MV-4-11 (cell line): ENCODE results near the gene SRCAP.

Experiments
- DNase-seq: peaks from one replicate; lab custom pipeline; 2025; lab: John Stamatoyannopoulos, UW

Gene SRCAP

DNA sequence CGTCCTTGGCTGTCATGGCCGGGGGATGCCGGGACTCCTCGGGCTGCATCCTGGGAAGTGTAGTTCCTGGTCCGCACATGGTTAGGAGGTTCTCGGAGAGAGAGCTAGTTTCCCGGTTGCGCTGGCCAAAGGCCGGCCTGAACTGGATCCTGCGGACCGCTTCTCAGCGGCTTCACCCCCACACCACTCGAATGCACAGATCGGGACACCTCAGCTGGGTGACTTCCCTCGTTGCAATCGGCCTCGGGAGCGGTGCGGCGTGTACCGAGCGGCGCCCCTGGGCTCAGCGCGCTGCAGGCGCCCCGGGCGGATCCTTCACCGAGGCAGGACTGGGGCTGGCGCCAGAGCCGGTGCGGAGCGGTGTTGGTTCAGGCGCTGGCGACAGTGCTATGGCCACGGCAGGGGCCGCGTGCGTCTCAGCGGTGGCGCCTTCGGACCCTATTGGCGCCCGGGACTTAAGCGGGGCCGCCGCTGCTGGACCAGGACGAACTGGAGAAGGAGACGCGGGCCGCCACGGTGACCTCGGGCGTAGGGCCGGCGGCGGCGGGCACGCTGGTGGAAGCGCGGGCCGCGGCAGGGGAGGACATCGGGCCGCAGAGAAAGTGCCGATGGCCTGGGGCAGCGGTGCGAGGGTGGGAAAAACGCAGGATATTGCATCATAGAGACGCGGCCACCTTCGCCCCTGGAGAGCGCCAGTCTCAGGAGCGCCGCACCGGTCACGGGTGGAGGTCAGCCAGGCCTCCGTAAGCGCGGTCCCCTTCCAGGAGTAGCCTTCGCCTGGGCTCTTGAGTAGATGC is 76.6 kb downstream of the SRCAP start:
- peak; percentile 77 for DNase-seq

DNA sequence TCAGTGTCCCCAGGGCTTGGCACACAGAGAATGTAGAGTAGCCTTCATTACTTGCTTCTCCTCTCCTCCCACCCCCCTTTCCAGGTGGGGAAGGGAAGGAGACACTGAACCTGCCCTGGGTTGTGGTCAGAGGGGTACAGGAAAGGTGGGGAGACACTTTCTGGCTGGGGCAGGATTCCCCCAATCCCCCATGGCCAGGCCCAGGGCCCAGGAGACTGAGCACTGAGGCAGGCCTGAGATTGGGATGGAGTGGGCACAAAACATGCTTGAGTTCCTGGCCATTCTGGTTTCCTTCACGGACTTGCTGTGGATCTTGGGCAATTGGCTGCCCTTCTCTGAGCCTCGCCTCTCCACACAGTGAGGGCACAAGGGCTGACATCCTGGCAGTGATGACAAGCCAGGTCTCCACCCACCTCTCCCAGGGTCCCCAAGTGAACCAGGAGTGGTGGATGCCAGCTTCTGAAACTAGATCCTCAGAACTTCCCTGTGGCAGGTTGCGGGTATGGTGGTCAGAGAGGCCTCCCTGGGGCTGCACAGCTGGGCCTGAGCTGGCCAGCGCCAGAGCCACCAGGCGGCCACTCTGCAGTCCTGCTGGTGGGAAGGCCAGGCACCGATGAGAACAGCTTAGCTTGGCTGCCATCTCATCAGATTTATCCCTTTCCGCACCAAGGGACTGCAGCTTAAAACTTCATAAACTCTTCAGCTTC is 78.8 kb downstream of the SRCAP start:
- DNase-seq = peak; percentile 40

DNA sequence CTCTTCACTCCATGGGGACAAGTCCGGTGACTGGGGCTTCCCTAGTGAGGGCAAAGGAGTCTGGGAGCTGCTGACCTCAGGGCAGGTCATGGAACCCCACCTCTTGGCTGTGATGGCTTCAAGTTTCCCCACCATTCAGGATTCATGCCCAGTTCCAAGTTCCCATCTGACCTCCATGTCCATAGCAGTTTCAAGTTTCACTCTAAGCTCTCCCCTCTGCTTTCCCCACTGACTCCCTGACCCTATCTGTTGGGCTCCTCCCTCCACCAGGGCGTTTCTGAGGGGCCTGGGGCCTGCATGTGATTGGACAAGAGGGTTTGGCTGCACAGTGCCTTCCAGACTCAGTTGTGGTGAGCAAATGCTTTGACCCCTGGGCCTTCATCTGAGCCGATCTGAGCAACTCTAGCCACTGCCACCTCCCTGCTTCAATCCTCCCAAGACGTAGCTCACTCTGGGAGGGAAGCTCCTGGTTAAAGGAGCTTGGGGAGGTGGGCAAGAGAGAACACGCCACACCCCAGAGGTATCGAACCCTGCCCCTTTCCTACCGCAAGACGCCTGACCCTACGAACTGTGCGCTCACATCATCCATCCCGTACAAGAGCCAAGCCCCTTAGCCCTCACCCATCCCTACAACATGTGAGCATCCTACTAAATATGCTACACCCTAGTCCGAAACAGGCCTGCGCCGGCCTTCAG is 79.7 kb downstream of the SRCAP start:
- DNase-seq = no peak

DNA sequence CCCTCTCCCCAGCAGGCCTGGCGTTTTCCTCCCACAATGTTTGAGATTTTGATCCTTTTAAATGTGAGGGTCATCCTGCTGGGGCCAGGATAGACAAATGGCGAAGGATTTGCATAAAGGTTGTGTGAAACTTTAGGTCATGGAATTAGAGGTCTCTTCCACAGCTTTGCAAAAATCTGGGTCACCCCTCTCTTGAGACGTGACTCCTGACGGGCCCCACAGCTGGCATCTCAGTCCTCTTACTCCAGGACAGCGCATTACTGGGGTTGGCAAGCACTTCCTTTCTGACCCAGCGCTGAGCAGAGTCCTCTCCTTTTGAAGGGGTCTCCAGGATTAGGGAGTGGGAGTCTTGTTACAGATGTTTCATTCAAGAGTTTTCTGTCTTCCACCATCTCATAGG is 80.6 kb downstream of the SRCAP start:
- no peak for DNase-seq

DNA sequence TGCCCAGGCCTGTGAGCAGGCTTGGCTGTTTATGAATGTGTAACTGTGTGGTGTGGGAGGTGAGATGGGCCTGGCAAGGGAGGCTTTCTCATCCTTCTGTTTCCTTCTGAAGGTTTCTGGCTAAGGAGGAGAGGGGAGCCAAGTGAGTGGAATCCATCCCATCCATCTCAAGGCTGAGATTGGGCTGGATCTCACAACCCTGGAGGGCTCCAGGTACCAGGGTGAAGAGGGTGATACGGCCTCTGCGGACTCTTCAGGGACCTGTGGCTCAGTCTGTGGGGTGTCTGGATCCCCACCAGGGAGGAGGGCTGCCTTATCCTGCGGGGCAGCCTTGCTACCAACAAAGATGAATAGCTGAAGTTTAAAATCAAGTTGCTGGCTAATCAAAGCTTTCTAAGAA is 81.0 kb downstream of the SRCAP start:
- no peak for DNase-seq

DNA sequence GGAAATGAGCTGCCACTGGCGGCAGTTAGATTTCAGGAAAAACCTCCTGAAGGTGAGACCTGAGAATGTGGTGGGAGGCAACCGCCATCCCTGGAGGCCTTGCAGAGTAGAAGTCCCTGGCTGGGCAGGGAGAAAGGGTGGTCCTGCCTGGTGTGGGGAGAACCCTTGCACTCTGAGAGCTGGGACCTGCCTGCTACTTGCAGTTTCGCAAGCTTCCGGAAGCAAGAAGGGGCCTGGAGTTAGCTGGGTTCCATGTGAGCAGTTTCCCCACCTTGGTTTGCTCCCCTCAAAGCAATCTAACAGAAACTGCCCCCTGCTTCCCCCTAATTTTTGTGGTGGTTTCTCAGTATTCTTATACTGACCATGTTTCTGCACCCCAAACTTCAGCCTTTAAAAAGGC is 81.6 kb downstream of the SRCAP start:
- DNase-seq = peak; percentile 60

DNA sequence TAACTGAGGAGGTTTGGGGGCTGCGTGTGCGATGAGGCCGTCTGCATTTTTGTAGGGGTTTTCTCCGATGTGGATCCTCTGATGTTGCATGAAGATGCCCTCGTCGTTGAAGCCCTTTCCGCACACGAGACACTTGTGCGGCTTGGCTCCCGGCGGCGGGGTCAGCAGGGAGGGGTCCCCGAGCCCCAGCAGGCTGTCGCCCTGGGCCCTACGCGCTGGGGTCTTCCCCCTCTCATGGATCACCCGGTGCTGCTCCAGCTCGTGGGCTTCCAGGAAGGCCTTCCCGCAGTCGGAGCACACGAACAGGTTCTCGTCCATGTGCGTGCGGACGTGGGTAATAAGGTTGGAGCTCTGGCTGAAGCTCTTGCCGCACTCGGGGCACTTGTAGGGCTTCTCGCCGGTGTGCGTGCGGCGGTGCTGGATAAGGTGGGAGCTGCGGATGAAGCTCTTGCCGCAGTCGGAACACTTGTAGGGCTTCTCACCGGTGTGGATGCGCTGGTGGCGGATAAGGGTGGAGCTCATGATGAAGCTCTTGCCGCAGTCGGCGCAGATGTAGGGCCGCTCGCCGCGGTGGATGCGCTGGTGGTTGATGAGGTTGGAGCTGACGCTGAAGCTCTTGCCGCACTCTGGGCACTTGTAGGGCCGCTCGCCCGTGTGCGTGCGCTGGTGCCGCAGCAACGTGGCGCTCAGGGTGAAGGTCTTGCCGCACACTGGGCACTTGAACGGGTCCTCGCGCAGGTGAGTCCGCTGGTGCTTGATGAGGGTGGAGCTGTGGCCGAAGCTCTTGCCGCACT is 83.7 kb downstream of the SRCAP start:
- no peak for DNase-seq

DNA sequence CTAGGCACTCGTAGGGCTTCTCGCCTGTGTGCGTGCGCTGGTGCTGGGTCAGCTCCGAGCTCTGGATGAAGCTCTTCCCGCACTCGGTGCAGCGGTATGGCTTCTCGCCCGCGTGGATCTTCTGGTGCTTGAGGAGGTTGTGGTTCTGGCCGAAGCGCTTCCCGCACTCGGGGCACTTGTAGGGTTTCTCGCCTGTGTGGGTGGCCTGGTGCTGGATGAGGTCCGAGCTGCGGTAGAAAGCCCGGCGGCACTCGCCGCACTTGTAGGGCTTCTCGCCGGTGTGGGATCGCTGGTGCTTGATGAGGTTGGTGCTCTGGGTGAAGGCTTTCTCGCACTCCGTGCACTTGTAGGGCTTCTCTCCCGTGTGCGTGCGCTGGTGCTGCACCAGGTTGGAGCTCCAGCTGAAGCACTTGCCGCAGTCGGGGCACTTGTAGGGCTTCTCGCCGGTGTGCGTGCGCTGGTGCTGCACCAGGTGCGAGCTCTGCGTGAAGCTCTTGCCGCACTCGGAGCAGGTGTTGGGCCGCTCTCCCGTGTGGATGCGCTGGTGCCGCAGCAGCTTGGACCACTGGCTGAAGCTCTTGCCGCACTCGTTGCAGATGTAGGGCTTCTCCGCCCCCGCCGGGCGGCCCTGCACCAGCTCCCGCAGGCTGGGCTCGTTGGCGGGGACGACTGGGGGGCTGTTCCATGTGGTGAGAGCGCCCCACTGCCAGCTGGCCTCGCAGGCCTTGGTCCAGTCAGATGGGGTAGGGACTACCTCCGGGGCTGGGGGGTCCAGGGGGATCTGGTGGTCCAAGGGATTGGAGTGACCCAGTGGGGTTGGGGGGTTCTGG is 84.5 kb downstream of the SRCAP start:
- no peak for DNase-seq

DNA sequence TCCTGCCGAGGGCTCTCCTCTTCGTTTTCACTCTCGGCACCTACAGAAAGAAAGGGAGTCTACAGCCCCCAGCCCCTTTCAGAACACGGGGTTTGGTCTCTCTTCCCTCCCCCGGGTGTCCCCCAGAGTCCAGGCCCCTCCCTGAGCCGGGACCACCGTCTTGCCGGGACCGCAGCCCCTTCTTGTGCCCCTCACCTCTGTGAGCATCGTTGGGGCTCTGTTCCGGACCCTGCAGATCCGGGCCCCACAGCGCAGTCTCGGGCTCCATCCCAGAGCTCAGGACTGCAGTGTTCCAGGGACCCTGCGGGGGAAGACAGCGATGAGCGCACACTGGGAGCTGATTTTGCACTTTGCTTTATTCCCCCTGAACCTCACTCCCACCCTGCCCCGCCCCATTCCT is 85.2 kb downstream of the SRCAP start:
- DNase-seq = no peak

DNA sequence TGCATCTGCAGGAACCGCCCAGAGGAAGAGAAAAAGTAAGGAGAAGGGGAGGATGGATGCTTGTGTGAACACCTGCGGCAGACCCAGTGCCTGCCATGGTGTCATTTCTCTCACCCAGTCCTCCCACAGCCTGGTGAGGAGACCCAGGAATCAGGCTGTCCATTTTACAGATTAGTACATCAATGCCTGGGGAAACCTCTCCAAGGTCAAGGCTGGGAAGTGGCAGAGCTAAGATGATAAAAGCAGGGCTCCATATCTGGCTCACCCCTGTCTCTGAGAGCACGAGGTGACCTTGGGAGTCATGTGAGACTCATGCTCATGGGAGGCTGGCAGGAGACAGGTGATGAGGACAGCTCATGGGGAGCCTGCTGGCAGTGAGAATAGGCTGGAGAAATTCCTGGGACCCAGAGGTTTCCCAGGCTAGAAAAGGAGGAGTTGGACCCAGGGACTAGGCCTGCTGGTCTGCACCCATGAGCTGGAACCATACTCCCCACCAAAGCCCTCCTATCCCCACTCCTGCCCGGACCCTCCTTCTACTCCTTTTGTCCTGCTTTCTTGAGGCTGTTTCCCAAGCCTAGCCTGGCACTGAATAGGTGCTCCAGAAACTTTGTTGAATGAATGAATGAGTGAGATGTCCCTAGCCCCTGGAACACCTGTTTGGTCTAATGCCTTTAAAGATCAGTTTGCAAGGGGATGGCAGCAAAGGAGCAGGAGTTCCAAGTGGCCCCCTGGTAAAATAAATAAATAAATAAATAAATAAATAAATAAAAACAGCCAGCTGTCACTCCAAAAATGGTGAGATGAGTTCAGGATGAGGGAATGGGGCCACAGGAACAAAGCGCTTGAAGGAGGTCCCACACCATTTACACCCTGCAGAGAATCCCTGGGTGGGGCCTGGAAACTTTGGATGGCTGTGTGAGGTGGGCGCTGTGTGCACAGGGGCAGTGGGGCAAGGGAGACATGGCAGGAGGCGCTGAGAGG is 86.4 kb downstream of the SRCAP start:
- DNase-seq = no peak

DNA sequence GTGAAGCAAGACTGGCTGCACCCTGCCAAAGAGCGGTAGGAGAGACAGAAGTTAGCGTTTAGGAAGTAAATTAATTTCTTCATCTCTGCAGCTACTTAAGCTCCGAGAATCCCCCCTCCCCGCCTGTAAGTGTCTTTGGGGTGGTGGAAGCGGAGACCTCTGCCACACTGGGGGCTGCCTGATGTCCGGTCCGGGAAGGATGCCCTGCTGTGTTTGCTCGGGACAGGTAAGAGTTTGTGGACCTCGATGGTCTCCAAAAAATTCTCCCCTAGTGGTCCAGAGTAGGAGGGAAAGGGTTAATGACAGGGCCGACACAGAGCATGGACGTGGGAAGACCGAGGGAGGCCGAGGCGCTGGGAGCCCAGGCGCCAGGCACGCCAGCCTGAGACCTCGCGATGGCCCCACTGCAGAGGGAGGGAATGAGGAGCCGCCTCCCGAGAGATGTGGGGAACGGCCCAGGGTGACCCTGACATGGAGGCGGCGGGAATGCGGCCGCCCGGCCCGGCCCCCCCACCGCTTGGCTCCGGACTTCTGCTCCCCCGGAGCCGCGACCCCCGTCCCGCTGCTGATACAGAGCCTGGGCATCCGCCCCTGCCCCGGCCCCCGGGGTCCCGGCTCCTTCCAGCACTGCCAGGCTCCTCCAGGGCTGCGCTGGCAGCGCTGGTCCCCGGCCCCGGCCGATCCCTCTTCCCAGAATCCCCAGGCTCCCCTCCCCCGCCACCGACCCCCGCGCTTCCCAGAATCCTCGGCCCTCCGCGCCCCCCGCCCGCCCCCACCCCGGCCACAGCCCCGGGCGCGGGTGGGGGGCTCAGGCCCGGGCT is 87.4 kb downstream of the SRCAP start:
- no peak for DNase-seq

DNA sequence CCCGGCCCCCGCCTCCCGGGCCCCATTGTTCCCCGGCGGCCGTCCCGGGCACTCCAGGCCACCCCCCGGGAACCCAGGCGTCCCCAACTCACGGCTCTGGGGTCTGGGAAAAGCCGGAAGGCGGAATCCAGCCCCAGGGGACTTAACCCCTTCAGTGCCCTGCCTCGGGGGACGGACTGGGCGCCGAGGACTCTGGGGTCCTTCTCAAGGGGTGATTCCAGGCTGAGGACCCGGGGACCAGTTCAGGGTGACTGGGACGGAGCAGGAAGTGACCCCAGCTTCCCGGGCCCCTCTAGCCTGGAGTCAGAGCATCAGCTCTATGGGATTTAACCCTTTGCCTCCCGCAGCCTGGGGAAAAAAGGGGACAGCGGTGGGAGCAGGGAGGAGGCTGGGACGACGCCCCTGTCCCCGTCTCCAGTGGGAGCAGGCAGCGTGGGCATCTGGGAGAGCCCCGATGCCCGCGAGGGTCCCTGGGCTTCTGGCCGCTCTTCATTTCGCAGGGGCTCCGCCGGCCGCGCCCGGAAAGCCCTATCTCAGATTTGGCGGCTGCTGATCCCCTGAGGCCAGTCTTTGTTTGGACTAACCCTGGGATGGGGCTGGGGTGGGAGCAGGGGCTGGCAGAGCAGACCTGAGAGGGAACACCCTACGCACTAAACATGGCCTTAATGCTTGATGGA is 88.1 kb downstream of the SRCAP start, which contains the start of gene ZNF629:
TSS of gene ZNF629 (minus strand) at position 270 of the 677 bp plus-strand sequence. CDS start 2,723 bp downstream, outside the sequence.
- peak; percentile 45 for DNase-seq

DNA sequence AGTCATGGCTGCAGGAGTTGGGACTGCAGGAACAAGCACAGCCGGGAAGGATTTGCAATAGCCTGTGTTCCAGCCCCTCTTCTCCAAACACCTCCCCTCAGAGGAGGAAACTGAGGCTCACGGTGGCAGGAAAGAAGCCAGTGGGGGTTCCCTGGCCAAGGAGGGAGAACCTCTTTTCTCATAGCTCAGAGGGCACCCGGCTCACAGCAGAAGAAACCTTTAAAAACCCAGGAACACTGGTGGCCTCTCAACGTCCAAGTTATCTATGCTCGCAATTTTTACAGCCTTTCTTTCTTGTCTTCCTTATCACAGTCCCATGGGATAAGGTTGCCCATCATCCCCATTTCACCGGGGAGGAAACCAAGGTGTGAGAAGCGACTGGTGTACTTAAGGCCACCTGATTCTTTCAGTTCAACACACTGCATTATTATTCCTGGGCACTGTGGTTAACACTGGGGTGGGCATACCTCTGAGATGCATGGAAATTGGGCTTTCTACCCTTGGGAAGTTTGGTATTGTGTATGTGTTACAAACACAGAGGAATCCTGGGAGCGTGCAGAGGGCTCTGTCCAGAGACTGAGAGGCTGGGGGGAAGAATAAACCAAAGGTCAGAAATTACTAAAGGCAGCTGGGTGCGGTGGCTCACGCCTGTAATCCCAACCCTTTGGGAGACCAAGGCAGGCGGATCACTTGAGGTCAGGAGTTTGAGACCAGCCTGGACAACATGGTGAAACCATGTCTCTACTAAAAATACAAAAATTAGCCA is 88.8 kb downstream of the SRCAP start:
- DNase-seq = no peak
